ENCODE results near the gene RIMKLB. TPM values are rescaled to one million over a fixed set of nuclear protein-coding genes. Genes with fewer than 3 reads are reported as not detected.
"Not testable (repeated sequence)": the region's sequence is repeated elsewhere in the genome, so short reads cannot be mapped to it uniquely, and the experiment has no call there.

Gene RIMKLB
- total RNA-seq, 1 donor from 2014 or later = 220 TPM

DNA sequence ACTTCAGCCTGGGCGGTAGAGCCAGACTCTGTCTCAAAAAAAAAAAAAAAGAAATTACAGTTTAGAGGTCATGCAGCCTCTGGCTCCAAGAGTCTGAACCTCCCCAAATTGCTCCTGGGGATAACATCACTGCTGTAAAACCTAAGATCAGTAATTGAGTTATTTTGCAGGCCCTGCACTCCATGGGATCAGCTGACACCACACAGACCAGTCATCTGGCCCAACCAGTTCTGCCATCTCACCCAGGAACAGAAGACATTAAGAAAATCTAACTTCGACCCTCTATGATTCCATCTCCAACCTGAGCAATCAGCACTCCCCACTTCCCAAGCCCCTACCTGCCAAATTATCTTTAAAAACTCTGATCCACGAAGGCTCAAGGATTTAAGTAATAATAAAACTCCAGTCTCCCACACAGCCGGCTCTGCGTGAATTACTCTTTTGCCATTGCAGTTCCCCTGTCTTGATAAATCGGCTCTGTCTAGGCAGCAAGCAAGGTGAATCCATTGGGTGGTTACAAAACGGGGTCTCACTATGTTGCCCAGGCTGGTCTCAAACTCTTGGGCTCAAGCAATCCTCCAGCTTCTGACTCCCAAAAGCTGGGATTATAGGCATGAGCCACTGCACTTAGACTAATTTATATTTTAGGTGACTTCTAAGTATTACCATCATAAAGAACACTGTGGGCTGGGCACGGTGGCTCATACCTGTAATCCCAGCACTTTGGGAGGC lies 123.1 kb downstream of the RIMKLB start:
- not testable (repeated sequence) for DNase-seq

DNA sequence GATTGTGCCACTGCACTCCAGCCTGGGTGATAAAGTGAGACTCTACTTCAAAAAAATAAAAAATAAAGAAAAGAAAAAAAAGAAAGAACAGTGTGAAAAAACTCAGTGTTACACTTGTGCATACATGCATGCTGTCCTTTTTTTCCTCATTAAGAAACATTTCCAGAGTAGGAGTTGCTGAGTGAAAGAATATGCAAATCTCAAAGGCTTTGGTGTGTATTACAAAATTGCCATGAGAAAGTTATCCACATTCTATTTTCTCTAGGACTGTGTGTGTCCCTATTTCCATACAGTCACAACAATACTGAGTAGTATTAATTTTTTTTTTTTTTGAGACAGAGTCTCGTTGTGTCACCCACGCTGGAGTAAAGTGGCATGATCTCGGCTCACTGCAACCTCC lies 123.8 kb downstream of the RIMKLB start:
- DNase-seq = no peak

DNA sequence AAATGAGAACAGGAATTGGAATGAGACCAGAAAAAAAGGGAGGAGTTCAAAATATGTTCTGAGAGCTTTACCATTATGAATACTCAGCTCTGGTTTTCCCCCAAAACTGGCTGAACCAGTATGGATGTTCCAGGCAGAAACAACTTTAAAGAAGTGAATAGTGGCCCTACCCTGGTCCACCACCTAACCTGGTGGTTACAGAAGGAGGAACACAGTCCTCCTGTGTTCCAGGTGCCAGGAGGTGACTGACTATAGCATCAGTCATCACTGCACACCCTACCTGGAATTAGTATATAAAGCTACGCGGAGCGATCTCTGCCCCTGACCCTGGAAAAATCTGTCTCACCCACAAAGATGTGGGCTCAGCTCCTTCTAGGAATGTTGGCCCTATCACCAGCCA lies 124.5 kb downstream of the RIMKLB start, which contains the start of gene A2ML1:
Gene A2ML1 (plus strand): TSS at position 324 of the 400 bp plus-strand sequence. CDS start 31 bp downstream, at position 355.
- no peak for DNase-seq

DNA sequence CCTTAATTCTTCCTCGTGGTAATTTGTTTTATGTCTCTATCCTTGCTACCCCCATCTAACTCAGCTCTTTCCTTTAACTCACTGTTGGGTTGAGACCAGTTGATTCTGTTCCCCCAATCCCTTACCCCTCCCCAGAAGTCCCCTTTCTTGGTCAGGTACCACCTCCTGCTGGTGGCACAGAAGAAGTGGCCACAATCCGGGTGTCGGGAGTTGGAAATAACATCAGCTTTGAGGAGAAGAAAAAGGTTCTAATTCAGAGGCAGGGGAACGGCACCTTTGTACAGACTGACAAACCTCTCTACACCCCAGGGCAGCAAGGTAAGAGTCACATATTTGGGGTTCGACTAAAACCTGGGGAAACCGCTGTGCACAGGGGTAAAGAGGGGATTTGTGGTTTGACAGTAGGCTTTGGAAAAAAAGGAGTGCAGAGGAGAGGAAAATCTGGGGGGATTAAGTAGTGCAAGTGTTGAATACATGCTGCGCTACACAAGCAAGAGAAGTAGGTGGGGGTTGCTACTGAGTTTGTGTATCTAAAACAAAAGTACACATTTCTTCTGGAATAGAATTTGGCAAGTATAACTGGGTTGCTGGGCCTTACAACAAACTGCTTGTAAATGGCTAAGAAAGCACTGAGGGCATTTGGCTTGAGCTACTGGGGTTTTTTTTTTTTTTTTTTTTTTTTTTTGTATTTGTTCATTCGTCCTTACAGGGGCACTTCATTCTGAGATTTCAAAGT lies 125.9 kb downstream of the RIMKLB start:
- DNase-seq = no peak

DNA sequence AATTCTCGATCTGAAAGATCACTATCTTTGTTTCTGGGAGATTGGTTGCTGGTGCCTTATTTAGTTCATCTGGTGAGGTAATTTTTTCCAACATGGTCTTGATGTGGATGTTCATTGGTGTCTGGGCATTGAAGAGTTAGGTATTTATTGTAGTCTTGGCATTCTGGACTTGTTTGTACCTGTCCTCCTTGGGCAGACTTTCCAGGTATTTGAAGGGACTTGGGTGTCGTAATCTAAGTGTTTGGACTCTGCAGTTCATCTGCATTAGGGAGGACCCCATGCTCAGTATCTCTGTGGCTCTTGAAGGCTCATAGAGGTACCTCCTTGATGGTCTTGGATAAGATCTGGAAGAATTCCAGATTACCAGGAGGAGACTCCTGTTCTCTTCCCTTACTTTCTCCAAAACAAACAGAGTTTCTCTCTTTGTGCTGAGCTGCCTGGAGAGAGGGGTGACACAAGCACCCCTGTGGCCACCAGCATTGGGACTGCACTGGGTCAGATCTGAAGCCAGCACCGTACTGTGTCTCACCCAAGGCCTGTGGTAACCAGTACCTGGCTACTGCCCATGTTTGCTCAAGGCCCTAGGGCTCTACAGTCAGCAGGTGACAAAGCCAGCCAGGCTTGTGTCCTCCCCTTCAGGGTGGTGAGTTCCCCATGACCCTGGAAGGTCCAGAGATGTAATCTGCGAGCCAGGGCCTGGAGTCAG lies 129.9 kb downstream of the RIMKLB start:
- DNase-seq = no peak

DNA sequence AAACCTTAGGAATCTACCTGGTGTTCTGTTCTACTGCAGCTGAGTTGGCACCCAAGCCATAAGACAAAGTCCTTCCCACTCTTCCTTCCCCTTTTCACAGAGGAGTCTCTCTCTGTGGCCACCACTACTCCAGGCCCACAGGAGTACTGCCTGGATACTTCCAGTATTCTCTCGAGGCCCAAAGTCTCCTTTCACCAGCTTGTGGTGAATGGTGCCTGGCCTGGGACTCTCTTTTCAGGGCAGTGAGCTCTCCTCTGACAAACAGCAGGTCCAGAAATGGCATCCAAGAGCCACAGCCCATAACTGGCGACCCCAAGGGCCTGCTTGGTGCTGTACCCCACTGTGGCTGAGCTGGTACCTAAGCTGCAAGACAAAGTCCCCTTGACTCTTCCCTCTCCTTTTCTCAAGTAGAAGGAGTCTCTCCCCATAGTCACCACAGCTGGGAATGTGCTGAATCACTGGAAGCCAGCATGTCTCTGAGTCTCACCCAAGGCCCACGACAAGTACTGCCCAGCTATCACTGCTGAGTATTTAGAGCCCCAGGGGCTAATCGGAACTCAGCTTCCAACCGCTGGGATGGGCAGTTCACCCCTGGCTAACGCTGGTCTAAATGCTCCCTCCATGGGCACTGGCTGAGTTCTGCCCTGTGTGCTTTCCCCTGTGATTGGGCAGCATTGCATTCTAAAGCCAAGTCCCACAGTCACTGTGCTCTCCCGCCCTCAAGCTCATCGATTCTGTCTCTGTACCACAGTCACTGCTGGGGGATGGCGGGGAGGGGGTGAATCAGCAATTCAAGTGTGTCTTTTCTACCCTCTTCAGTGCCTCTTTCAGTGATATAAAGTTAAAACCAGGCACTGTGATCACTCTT lies 130.7 kb downstream of the RIMKLB start:
- no peak for DNase-seq

DNA sequence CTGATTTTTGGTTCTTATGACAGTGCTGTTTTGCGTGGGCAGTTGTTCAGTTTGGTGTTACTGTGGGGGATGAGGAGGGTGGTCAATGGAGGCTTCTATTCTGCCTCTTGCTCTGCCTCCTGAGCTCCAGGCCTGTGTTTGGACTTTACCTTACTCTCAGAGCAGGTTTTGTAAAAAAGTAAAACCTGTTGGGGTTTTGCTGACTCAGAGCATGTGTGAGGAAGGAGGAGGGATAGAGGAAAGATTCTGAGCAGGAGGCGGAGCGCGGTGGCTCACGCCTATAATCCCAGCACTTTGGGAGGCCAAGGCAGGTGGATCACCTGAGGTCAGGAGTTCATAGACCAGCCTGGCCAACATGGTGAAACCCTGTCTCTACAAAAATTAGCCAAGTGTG lies 131.3 kb downstream of the RIMKLB start:
- DNase-seq = no peak

DNA sequence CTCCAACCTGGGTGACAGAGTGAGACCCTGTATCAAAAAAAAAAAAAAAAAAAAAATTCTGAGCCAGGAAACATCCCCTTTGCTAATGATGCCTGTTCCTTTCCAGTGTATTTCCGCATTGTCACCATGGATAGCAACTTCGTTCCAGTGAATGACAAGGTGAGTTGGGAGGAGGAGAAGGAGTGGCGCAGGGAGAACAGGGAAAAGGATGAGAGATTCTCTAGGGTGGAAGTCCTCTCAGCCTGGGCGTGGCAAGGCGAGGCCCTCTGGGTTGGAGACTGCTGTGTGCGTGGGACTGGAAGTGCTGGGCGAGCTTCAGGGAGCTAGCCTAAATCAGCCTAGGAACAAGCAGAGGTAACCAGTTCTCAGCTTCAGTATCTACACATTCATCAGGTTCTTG lies 131.8 kb downstream of the RIMKLB start:
- no peak for DNase-seq

DNA sequence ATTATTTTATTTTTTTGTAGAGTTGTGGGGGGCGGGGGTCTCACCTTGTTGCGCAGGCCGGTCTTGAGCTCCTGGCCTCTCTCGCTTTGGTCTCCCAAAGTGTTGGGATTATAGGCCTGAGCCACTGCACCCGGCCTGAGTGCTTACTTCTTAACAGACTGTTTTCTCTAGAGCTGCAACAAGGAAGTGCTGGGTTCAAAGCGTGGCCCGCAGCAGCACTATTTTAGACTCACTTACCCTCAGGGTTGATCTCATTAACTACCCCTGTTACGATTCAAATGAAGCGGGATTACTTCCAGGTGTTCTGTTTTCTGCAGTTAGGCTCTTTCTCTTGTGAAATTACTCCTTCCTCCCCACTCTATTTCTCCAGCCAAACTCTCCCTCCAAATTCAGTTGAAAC lies 133.3 kb downstream of the RIMKLB start:
- no peak for DNase-seq

DNA sequence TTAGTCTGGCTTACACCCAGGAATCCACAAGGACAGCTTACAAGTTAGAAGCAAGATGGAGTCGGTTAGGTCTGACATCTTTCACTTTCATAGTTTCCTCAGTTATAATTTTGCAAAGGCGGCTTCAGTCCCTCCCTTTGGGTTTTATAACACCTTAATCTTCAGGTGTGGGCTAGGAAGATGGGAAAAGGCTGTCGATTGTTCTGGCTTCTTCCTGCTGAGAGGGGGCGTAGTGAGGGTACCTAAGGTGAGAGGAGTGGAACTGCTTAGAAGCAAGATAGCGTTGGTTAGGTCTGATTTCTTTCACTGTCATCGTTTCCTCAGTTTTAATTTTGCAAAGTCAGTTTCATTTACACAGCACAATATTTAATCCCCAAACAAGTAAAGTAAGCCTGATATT lies 134.7 kb downstream of the RIMKLB start:
- DNase-seq = no peak

Other genes starting within 250 kb of the RIMKLB start
- gene CLEC6A, start 242.0 kb upstream of the RIMKLB start, total RNA-seq = not detected
- gene CLEC4D, start 184.5 kb upstream of the RIMKLB start, total RNA-seq = not detected
- not detected for gene CLEC4E, start 157.1 kb upstream of the RIMKLB start, total RNA-seq
- not detected for gene AICDA, start 85.1 kb upstream of the RIMKLB start, total RNA-seq
- gene MFAP5, start 35.2 kb upstream of the RIMKLB start, total RNA-seq = not detected
- 1.2 TPM for gene A2ML1, start 124.6 kb downstream of the RIMKLB start, total RNA-seq
- gene PHC1, start 216.5 kb downstream of the RIMKLB start, total RNA-seq = 28.7 TPM

Data from occipital lobe (tissue), 2 donors.